HepG2 (cell line): ENCODE measurements around the gene PAM16. TPM values are rescaled to one million over a fixed set of nuclear protein-coding genes. Genes with fewer than 3 reads are reported as not detected.

Experiments used
- ARHGAP35 ChIP-seq: sonication (generic); formaldehyde crosslinking; IDR thresholded peaks from 2 replicates; pipeline ENCODE4 v1.9.0; 2022; ENCODE audit warnings: mild to moderate bottlenecking, inconsistent platforms, moderate library complexity, missing genetic modification reagents, borderline replicate concordance
- ATF3 ChIP-seq: sonication (generic); formaldehyde crosslinking; IDR thresholded peaks from 2 replicates; pipeline ENCODE4 v1.4.0; 2020; ENCODE audit warnings: missing genetic modification reagents
- CBX2 ChIP-seq, 2 experiments: fragments of 200-600 bp in 1 of 2; sonication (generic); formaldehyde crosslinking in 1 of 2; IDR thresholded peaks; 2 replicates each; pipeline versions ENCODE4 v1.7.0 to v1.8.1; 2018 to 2022; ENCODE audit warnings: low read depth in 2 of 2, low read length in 1 of 2, mild to moderate bottlenecking in 1 of 2, missing genetic modification reagents in 1 of 2
- CEBPB ChIP-seq: IDR thresholded peaks from 2 replicates; pipeline ENCODE4 v1.6.1; 2011; ENCODE audit warnings: low read depth, low read length, improper control_type of control experiment, borderline replicate concordance
- EED ChIP-seq: sonication (generic); formaldehyde crosslinking; IDR thresholded peaks from 2 replicates; pipeline ENCODE4 v1.5.0; 2020; ENCODE audit warnings: mild to moderate bottlenecking, missing genetic modification reagents
- ESRRA ChIP-seq: sonication (generic); formaldehyde crosslinking; IDR thresholded peaks from 2 replicates; pipeline ENCODE4 v1.5.1; 2020; ENCODE audit warnings: mild to moderate bottlenecking, low read depth, missing genetic modification reagents
- GRHL1 ChIP-seq: sonication (generic); formaldehyde crosslinking; conservative IDR thresholded peaks from 2 replicates; pipeline ENCODE4 v1.8.0; 2022; ENCODE audit warnings: missing genetic modification reagents
- JUNB ChIP-seq: sonication (generic); formaldehyde crosslinking; IDR thresholded peaks from 2 replicates; pipeline ENCODE4 v1.8.0; 2022; ENCODE audit warnings: missing genetic modification reagents, mild to moderate bottlenecking, borderline replicate concordance
- MXI1 ChIP-seq: IDR thresholded peaks from 3 replicates; pipeline ENCODE4 v1.6.1; 2012; ENCODE audit warnings: low read depth, low read length, inconsistent platforms, borderline replicate concordance
- PLSCR1 ChIP-seq: sonication (generic); formaldehyde crosslinking; IDR thresholded peaks from 2 replicates; pipeline ENCODE4 v1.5.0; 2020; ENCODE audit warnings: missing genetic modification reagents, mild to moderate bottlenecking, borderline replicate concordance
- REXO4 ChIP-seq: sonication (generic); formaldehyde crosslinking; IDR thresholded peaks from 2 replicates; pipeline ENCODE4 v1.8.0; 2022; ENCODE audit warnings: missing genetic modification reagents, mild to moderate bottlenecking, borderline replicate concordance
- SP4 ChIP-seq: sonication (generic); formaldehyde crosslinking; IDR thresholded peaks from 2 replicates; pipeline ENCODE4 v1.8.1; 2023; ENCODE audit warnings: mild to moderate bottlenecking, missing genetic modification reagents
- TBX2 ChIP-seq: sonication (generic); formaldehyde crosslinking; IDR thresholded peaks from 2 replicates; pipeline ENCODE4 v1.5.0; 2020; ENCODE audit warnings: missing genetic modification reagents, mild to moderate bottlenecking, borderline replicate concordance
- TCF7 ChIP-seq: sonication (generic); IDR thresholded peaks from 2 replicates; pipeline ENCODE4 v1.6.1; 2016; ENCODE audit warnings: antibody characterized with exemption, low read depth
- TERF1 ChIP-seq: sonication (generic); formaldehyde crosslinking; IDR thresholded peaks from 2 replicates; pipeline ENCODE4 v1.8.0; 2022; ENCODE audit warnings: mild to moderate bottlenecking, missing genetic modification reagents, moderate library complexity
- TFDP2 ChIP-seq: sonication (generic); formaldehyde crosslinking; IDR thresholded peaks from 2 replicates; pipeline ENCODE4 v1.4.0; 2020; ENCODE audit warnings: missing genetic modification reagents
- ZBTB34 ChIP-seq: sonication (generic); formaldehyde crosslinking; IDR thresholded peaks from 2 replicates; pipeline ENCODE4 v1.8.0; 2022; ENCODE audit warnings: mild to moderate bottlenecking, missing genetic modification reagents
- ZBTB7A ChIP-seq: sonication (generic); formaldehyde crosslinking; IDR thresholded peaks from 2 replicates; pipeline ENCODE4 v1.8.0; 2022; ENCODE audit warnings: mild to moderate bottlenecking, missing genetic modification reagents
- ZNF276 ChIP-seq: sonication (generic); formaldehyde crosslinking; IDR thresholded peaks from 2 replicates; pipeline ENCODE4 v1.4.0; 2020; ENCODE audit warnings: mild to moderate bottlenecking, low read depth, missing genetic modification reagents
- ZNF329 ChIP-seq: sonication (generic); formaldehyde crosslinking; IDR thresholded peaks from 2 replicates; pipeline ENCODE4 v1.9.0; 2021; ENCODE audit warnings: low read depth, mild to moderate bottlenecking, missing genetic modification reagents
- ZSCAN25 ChIP-seq: sonication (generic); formaldehyde crosslinking; IDR thresholded peaks from 2 replicates; pipeline ENCODE4 v1.8.0; 2022; ENCODE audit warnings: mild to moderate bottlenecking, missing genetic modification reagents
- polyA plus RNA-seq, 8 experiments: library from polyadenylated mRNA; depleted of rRNA in 3 of 8; stranded (reverse) in 7 of 8; unstranded in 1 of 8; fragments of >200 nt; fragmentation: Illumina TruSeq in 4 of 8; extraction: Trizol in 4 of 8; gene quantifications; 2 replicates each; pipeline versions ENCODE4 v1.2.1 to v1.2.3, GENCODE V29; 2011 to 2016; ENCODE audit warnings: low read depth in 4 of 8, missing spikeins in 1 of 8, mixed read lengths in 1 of 8; ENCODE audit not compliant: insufficient read depth in 1 of 8
- total RNA-seq, 5 experiments: library from RNA; depleted of rRNA; stranded (reverse); fragments of >200 nt; fragmentation: Illumina TruSeq; extraction: Trizol; gene quantifications; 2 replicates each; pipeline ENCODE4 v1.2.3, GENCODE V29; 2016; ENCODE audit warnings: low read depth in 1 of 5

Gene PAM16
- total and polyA plus RNA-seq, 2 of the 13 experiments (the other 11 are each of a cell fraction or from before 2014, with no cell fraction given), result 51.5 to 51.8 TPM

- TF ChIP-seq ZNF329 (CRISPR knock-in tag) (no peak), MXI1 (peak; percentile 58; the same call in 1 of the 3 replicates), GRHL1 (CRISPR knock-in tag) (no peak), TBX2 (CRISPR knock-in tag) (peak; percentile 68), TCF7 (no peak), JUNB (CRISPR knock-in tag) (no peak), ZBTB34 (CRISPR knock-in tag) (no peak), REXO4 (CRISPR knock-in tag) (no peak), TERF1 (no peak), ATF3 (CRISPR knock-in tag) (no peak), CBX2 (IDR thresholded peaks at IDR 0.05; ENCODE audit: low read depth, low read length) (no peak), CBX2 (CRISPR knock-in tag; IDR thresholded peaks at IDR 0.05; ENCODE audit: low read depth) (no peak), ZNF276 (CRISPR knock-in tag) (0 out of 2 replicates have a peak, but pooled peaks have one; percentile 40), TFDP2 (CRISPR knock-in tag) (no peak), SP4 (CRISPR knock-in tag) (peak; percentile 67), CEBPB (no peak), ESRRA (CRISPR knock-in tag) (peak; percentile 96), ARHGAP35 (no peak), ZBTB7A (CRISPR knock-in tag) (peak; percentile 86), PLSCR1 (CRISPR knock-in tag) (no peak), ZSCAN25 (CRISPR knock-in tag) (peak; percentile 70; the same call in 1 of the 2 replicates), EED (CRISPR knock-in tag) (no peak)
Observed at GRCh38 chr16:4367393-4367856, 16.3 kb upstream of the PAM16 start (continued).
